ENCODE data around the gene INF2.
"Not testable (repeated sequence)": the region's sequence is repeated elsewhere in the genome, so short reads cannot be mapped to it uniquely, and the experiment has no call there.

The INF2 gene

GRCh38 chr14:104665114-104665656 lies 24.2 kb upstream of the INF2 start:
- no peak overlapping the region for H3K4me3 ChIP-seq (ENCODE audit: low read length)
- no CpG with 5 or more reads among the region's 2 CpGs for WGBS (ENCODE audit: insufficient coverage, insufficient read length)
- no peaks in the 10 kb centered on the region for H3K36me3 ChIP-seq (ENCODE audit: control insufficient read depth, insufficient read depth, low read length)
- H3K27me3 ChIP-seq (ENCODE audit: control insufficient read depth, insufficient read depth, low read length): no peaks in the 10 kb centered on the region
- no peak overlapping the region for H3K27ac ChIP-seq (ENCODE audit: low read length)
- H3K9me3 ChIP-seq (ENCODE audit: control insufficient read depth, insufficient read depth, low read length): no peaks in the 10 kb centered on the region
- peaks cover 6% of the 10 kb centered on the region; the same call in 1 of the 2 replicates for H3K4me1 ChIP-seq (ENCODE audit: control insufficient read depth, insufficient read depth, low read length)
- DNase-seq (ENCODE audit: low read depth, low spot score): no peak

GRCh38 chr14:104665657-104666522 lies 23.5 kb upstream of the INF2 start:
- DNase-seq (ENCODE audit: low read depth, low spot score): no peak
- H3K4me3 ChIP-seq (ENCODE audit: low read length): no peak overlapping the region
- H3K27me3 ChIP-seq (ENCODE audit: control insufficient read depth, insufficient read depth, low read length): no peaks in the 10 kb centered on the region
- WGBS (ENCODE audit: insufficient coverage, insufficient read length): no CpG with 5 or more reads among the region's 27 CpGs
- no peak overlapping the region for H3K27ac ChIP-seq (ENCODE audit: low read length)
- no peaks in the 10 kb centered on the region for H3K9me3 ChIP-seq (ENCODE audit: control insufficient read depth, insufficient read depth, low read length)
- no peaks in the 10 kb centered on the region for H3K36me3 ChIP-seq (ENCODE audit: control insufficient read depth, insufficient read depth, low read length)
- H3K4me1 ChIP-seq (ENCODE audit: control insufficient read depth, insufficient read depth, low read length): peaks cover 6% of the 10 kb centered on the region; the same call in 1 of the 2 replicates

- no CpG with 5 or more reads among the region's 7 CpGs for WGBS (ENCODE audit: insufficient coverage, insufficient read length)
- H3K9me3 ChIP-seq (ENCODE audit: control insufficient read depth, insufficient read depth, low read length); H3K36me3 ChIP-seq (ENCODE audit: control insufficient read depth, insufficient read depth, low read length); H3K27me3 ChIP-seq (ENCODE audit: control insufficient read depth, insufficient read depth, low read length); DNase-seq (ENCODE audit: low read depth, low spot score); H3K4me1 ChIP-seq (ENCODE audit: control insufficient read depth, insufficient read depth, low read length); H3K27ac ChIP-seq (ENCODE audit: low read length); H3K4me3 ChIP-seq (ENCODE audit: low read length): not testable (repeated sequence)
These were observed 22.9 kb upstream of the INF2 start for GRCh38 chr14:104666523-104666895.

GRCh38 chr14:104666981-104667380 lies 22.4 kb upstream of the INF2 start:
- Histone ChIP-seq H3K4me3 (ENCODE audit: low read length) (no peak overlapping the region), H3K9me3 (ENCODE audit: control insufficient read depth, insufficient read depth, low read length) (no peaks in the 10 kb centered on the region), H3K27me3 (ENCODE audit: control insufficient read depth, insufficient read depth, low read length) (no peaks in the 10 kb centered on the region), H3K27ac (ENCODE audit: low read length) (no peak overlapping the region), H3K4me1 (ENCODE audit: control insufficient read depth, insufficient read depth, low read length) (peaks cover 6% of the 10 kb centered on the region; the same call in 1 of the 2 replicates), H3K36me3 (ENCODE audit: control insufficient read depth, insufficient read depth, low read length) (no peaks in the 10 kb centered on the region)
- no peak for DNase-seq (ENCODE audit: low read depth, low spot score)
- no CpG with 5 or more reads among the region's 12 CpGs for WGBS (ENCODE audit: insufficient coverage, insufficient read length)

- no CpG with 5 or more reads among the region's 3 CpGs for WGBS (ENCODE audit: insufficient coverage, insufficient read length)
- peaks cover 7% of the 10 kb centered on the region; the same call in 1 of the 2 replicates for H3K4me1 ChIP-seq (ENCODE audit: control insufficient read depth, insufficient read depth, low read length)
- no peaks in the 10 kb centered on the region for H3K9me3 ChIP-seq (ENCODE audit: control insufficient read depth, insufficient read depth, low read length)
- no peaks in the 10 kb centered on the region for H3K36me3 ChIP-seq (ENCODE audit: control insufficient read depth, insufficient read depth, low read length)
- H3K27ac ChIP-seq (ENCODE audit: low read length): no peak overlapping the region
- H3K4me3 ChIP-seq (ENCODE audit: low read length): no peak overlapping the region
- DNase-seq (ENCODE audit: low read depth, low spot score): no peak
- H3K27me3 ChIP-seq (ENCODE audit: control insufficient read depth, insufficient read depth, low read length): no peaks in the 10 kb centered on the region
These were observed 19.7 kb upstream of the INF2 start for GRCh38 chr14:104669697-104670096.

GRCh38 chr14:104671330-104671977 lies 18.0 kb upstream of the INF2 start:
- not testable (repeated sequence) for H3K27ac ChIP-seq (ENCODE audit: low read length); H3K27me3 ChIP-seq (ENCODE audit: control insufficient read depth, insufficient read depth, low read length); H3K36me3 ChIP-seq (ENCODE audit: control insufficient read depth, insufficient read depth, low read length); H3K4me1 ChIP-seq (ENCODE audit: control insufficient read depth, insufficient read depth, low read length); H3K9me3 ChIP-seq (ENCODE audit: control insufficient read depth, insufficient read depth, low read length); H3K4me3 ChIP-seq (ENCODE audit: low read length); DNase-seq (ENCODE audit: low read depth, low spot score)
- no CpG with 5 or more reads among the region's 19 CpGs for WGBS (ENCODE audit: insufficient coverage, insufficient read length)

GRCh38 chr14:104672119-104672518 lies 17.3 kb upstream of the INF2 start:
- not testable (repeated sequence) for H3K9me3 ChIP-seq (ENCODE audit: control insufficient read depth, insufficient read depth, low read length); H3K27me3 ChIP-seq (ENCODE audit: control insufficient read depth, insufficient read depth, low read length); H3K4me3 ChIP-seq (ENCODE audit: low read length); H3K4me1 ChIP-seq (ENCODE audit: control insufficient read depth, insufficient read depth, low read length); H3K27ac ChIP-seq (ENCODE audit: low read length); DNase-seq (ENCODE audit: low read depth, low spot score); H3K36me3 ChIP-seq (ENCODE audit: control insufficient read depth, insufficient read depth, low read length)
- WGBS (ENCODE audit: insufficient coverage, insufficient read length): no CpG with 5 or more reads among the region's 8 CpGs

GRCh38 chr14:104673481-104673880 lies 15.9 kb upstream of the INF2 start:
- no CpG with 5 or more reads among the region's 9 CpGs for WGBS (ENCODE audit: insufficient coverage, insufficient read length)
- Histone ChIP-seq H3K4me1 (ENCODE audit: control insufficient read depth, insufficient read depth, low read length) (0 out of 2 replicates have a peak, but pooled peaks cover 3% of the 10 kb centered on the region), H3K36me3 (ENCODE audit: control insufficient read depth, insufficient read depth, low read length) (no peaks in the 10 kb centered on the region), H3K27me3 (ENCODE audit: control insufficient read depth, insufficient read depth, low read length) (no peaks in the 10 kb centered on the region), H3K27ac (ENCODE audit: low read length) (no peak overlapping the region), H3K4me3 (ENCODE audit: low read length) (no peak overlapping the region), H3K9me3 (ENCODE audit: control insufficient read depth, insufficient read depth, low read length) (no peaks in the 10 kb centered on the region)
- DNase-seq (ENCODE audit: low read depth, low spot score): no peak

GRCh38 chr14:104675447-104675846 lies 14.0 kb upstream of the INF2 start:
- Histone ChIP-seq H3K27me3 (ENCODE audit: control insufficient read depth, insufficient read depth, low read length) (no peaks in the 10 kb centered on the region), H3K27ac (ENCODE audit: low read length) (no peak overlapping the region), H3K4me3 (ENCODE audit: low read length) (no peak overlapping the region), H3K9me3 (ENCODE audit: control insufficient read depth, insufficient read depth, low read length) (no peaks in the 10 kb centered on the region), H3K36me3 (ENCODE audit: control insufficient read depth, insufficient read depth, low read length) (no peaks in the 10 kb centered on the region), H3K4me1 (ENCODE audit: control insufficient read depth, insufficient read depth, low read length) (peaks cover 7% of the 10 kb centered on the region)
- DNase-seq (ENCODE audit: low read depth, low spot score): no peak
- 100% methylated on average over 2 of the region's 2 CpGs for WGBS (ENCODE audit: insufficient coverage, insufficient read length)

- Histone ChIP-seq H3K4me3 (ENCODE audit: low read length) (no peak overlapping the region), H3K4me1 (ENCODE audit: control insufficient read depth, insufficient read depth, low read length) (peaks cover 10% of the 10 kb centered on the region), H3K27me3 (ENCODE audit: control insufficient read depth, insufficient read depth, low read length) (no peaks in the 10 kb centered on the region), H3K27ac (ENCODE audit: low read length) (no peak overlapping the region), H3K36me3 (ENCODE audit: control insufficient read depth, insufficient read depth, low read length) (no peaks in the 10 kb centered on the region), H3K9me3 (ENCODE audit: control insufficient read depth, insufficient read depth, low read length) (no peaks in the 10 kb centered on the region)
- WGBS (ENCODE audit: insufficient coverage, insufficient read length): no CpG with 5 or more reads among the region's 7 CpGs
- no peak for DNase-seq (ENCODE audit: low read depth, low spot score)
These were observed 13.2 kb upstream of the INF2 start for GRCh38 chr14:104676130-104676693.
